PC-9 (cell line): ENCODE results near the gene SPIB. TPM values are rescaled to one million over a fixed set of nuclear protein-coding genes. Genes with fewer than 3 reads are reported as not detected.

Experiments used
- BruUV-seq: library from RNA; stranded (reverse); fragments of 400-500 nt; replicated peaks from 2 replicates; lab custom pipeline; 2021; lab: Mats Ljungman, UMichigan
- CTCF ChIA-PET: fragments of 300-600 bp; sonication (Branson Sonifier 250); formaldehyde crosslinking; loops from one replicate; lab custom pipeline; 2022; ENCODE audit warnings: antibody characterized with exemption; lab: Charles Lee
- POLR2A ChIA-PET: fragments of 300-600 bp; sonication (Branson Sonifier 250); formaldehyde crosslinking; loops from one replicate; lab custom pipeline; 2022; ENCODE audit warnings: antibody characterized with exemption; ENCODE audit not compliant: unreplicated experiment; lab: Charles Lee
- DNase-seq, 2 experiments: peaks; one replicate each; pipeline versions ENCODE4 v3.0.0 to v3.0.0-alpha.2; 2015 to 2022; ENCODE audit warnings: mixed read lengths in 1 of 2
- H2AFZ ChIP-seq: fragments of 200-600 bp; sonication (generic); 2 replicates; pipeline ENCODE4 v1.8.1; 2017; ENCODE audit warnings: antibody characterized with exemption
- H3F3A ChIP-seq: fragments of 200-600 bp; sonication (generic); 2 replicates; pipeline ENCODE4 v1.8.1; 2017; ENCODE audit warnings: antibody characterized with exemption, mild to moderate bottlenecking, low read depth; ENCODE audit not compliant: insufficient read depth
- H3K27ac ChIP-seq: fragments of 200-600 bp; sonication (generic); 2 replicates; pipeline ENCODE4 v1.6.1; 2016; ENCODE audit warnings: mixed run types
- H3K27me3 ChIP-seq: fragments of 200-600 bp; sonication (generic); 2 replicates; pipeline ENCODE4 v1.6.1; 2016; ENCODE audit warnings: low read depth, mixed run types; ENCODE audit not compliant: insufficient read depth
- H3K36me3 ChIP-seq: fragments of 200-600 bp; sonication (generic); 2 replicates; pipeline ENCODE4 v1.6.1; 2016; ENCODE audit warnings: low read depth, mixed run types
- H3K4me1 ChIP-seq: fragments of 200-600 bp; sonication (generic); replicated peaks from 2 replicates; pipeline ENCODE4 v1.6.1; 2016; ENCODE audit warnings: mixed run types; ENCODE audit not compliant: insufficient read depth
- H3K4me2 ChIP-seq: fragments of 200-600 bp; sonication (generic); 2 replicates; pipeline ENCODE4 v1.6.1; 2017; ENCODE audit warnings: mixed run types
- H3K4me3 ChIP-seq: fragments of 200-600 bp; sonication (generic); 2 replicates; pipeline ENCODE4 v1.6.1; 2016; ENCODE audit warnings: mixed run types
- H3K79me2 ChIP-seq: fragments of 200-600 bp; sonication (generic); 2 replicates; pipeline ENCODE4 v1.6.1; 2017; ENCODE audit warnings: low read depth, mixed run types
- H3K9me2 ChIP-seq: fragments of 200-600 bp; sonication (generic); 2 replicates; pipeline ENCODE4 v1.8.1; 2017; ENCODE audit warnings: mild to moderate bottlenecking; ENCODE audit not compliant: insufficient read depth
- H3K9me3 ChIP-seq: fragments of 200-600 bp; sonication (generic); 2 replicates; pipeline ENCODE4 v1.8.1; 2016; ENCODE audit warnings: low read depth; ENCODE audit not compliant: insufficient read depth
- H4K20me1 ChIP-seq: fragments of 200-600 bp; sonication (generic); 2 replicates; pipeline ENCODE4 v1.8.1; 2017; ENCODE audit not compliant: insufficient read depth
- CTCF ChIP-seq: fragments of 200-600 bp; sonication (generic); conservative IDR thresholded peaks from 2 replicates; pipeline ENCODE4 v1.6.1; 2017; ENCODE audit warnings: mixed run types, antibody characterized with exemption, mild to moderate bottlenecking, moderate library complexity
- EZH2 ChIP-seq: fragments of 200-600 bp; sonication (generic); IDR thresholded peaks from 2 replicates; pipeline ENCODE4 v1.8.0; 2017; ENCODE audit warnings: antibody characterized with exemption, low read depth
- intact Hi-C: fragments of 100-400 bp; cut with micrococcal nuclease; formaldehyde crosslinking; loops from one replicate; pipeline ENCODE4 v1.10.0; 2022; ENCODE audit not compliant: unreplicated experiment
- total RNA-seq: library from RNA; stranded (reverse); gene quantifications from 2 replicates; pipeline ENCODE4 v1.2.3, GENCODE V29; 2021

The SPIB gene
- total RNA-seq, 1 experiment from 2014 or later = not detected

DNA sequence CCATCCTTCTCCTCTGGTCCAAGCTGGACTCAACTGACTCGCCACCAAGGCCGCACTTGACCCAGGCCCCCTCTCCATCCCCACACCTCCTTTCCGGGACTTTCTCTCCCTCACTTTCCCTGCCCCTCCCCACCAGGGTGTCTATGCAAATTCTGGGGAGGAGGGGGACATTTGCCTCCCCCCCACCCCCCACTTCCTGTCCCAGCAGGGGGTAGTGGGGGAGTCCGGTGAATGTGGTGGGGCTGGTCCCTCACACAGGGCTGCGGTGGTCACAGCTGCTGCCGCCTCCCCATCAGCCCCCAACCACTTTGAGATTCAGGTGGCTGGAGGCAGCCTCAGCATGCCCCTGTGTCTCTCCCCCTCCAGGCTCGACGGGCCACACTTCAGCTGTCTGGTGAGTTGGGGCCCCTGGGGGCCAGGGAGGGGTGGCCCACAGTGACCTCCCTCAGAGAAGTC lies 870 bp downstream of the SPIB start:
- Histone ChIP-seq H3K9me3 (no peaks in the 10 kb centered on the region), H3K4me3 (no peak overlapping the region), H3K9me2 (no peaks in the 10 kb centered on the region), H2AFZ (no peak overlapping the region), H3K4me2 (no peak overlapping the region), H4K20me1 (no peaks in the 10 kb centered on the region), H3K27me3 (no peaks in the 10 kb centered on the region), H3K4me1 (no peaks in the 10 kb centered on the region), H3F3A (no peaks in the 10 kb centered on the region), H3K36me3 (no peaks in the 10 kb centered on the region), H3K79me2 (no peaks in the 10 kb centered on the region), H3K27ac (no peak overlapping the region)
- no TSS peak for BruUV-seq
- no peak for DNase-seq
- intact Hi-C loops = no loop called here
- POLR2A ChIA-PET = no interaction called here
- CTCF ChIA-PET = no interaction called here
- TF ChIP-seq EZH2 (no peak), CTCF (no peak)

- intact Hi-C loops = no loop called here
- Histone ChIP-seq H3K9me2 (no peaks in the 10 kb centered on the region), H3F3A (no peaks in the 10 kb centered on the region), H2AFZ (no peak overlapping the region), H3K27ac (no peak overlapping the region), H3K36me3 (no peaks in the 10 kb centered on the region), H3K9me3 (no peaks in the 10 kb centered on the region), H3K79me2 (no peaks in the 10 kb centered on the region), H4K20me1 (no peaks in the 10 kb centered on the region), H3K4me2 (no peak overlapping the region), H3K4me3 (no peak overlapping the region), H3K27me3 (no peaks in the 10 kb centered on the region), H3K4me1 (no peaks in the 10 kb centered on the region)
- TF ChIP-seq EZH2 (no peak), CTCF (no peak)
- no TSS peak for BruUV-seq
- POLR2A ChIA-PET = no interaction called here
- DNase-seq = no peak
- CTCF ChIA-PET = interaction anchor here (0.6 kb wide), 1 partner anchor 91 kb away, joined by 3 read pairs; no protein-coding TSS in a partner anchor
Measured at GRCh38 chr19:50420127-50420526, 1.4 kb downstream of the SPIB start.

DNA sequence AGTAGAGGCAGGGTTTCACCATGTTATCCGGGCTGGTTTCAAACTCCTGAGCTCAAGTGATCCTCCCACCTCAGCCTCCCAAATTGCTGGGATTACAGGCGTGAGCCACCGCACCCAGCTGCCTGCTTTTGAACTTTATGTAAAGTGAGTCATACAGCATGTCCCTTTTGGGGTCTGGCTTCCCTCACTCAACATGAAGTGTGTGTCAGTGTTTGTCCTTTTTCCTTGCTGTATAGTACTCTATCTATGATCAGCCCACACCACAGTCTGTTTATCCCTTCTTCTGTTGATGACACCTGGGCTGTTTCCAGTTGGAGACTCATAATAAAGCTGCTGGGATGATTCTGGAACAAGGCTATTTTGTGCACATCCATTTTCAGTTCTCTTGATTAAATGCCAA lies 2.1 kb downstream of the SPIB start:
- CTCF ChIA-PET = interaction anchor here (0.6 kb wide), 1 partner anchor 92 kb away, joined by 3 read pairs; no protein-coding TSS in a partner anchor
- intact Hi-C loops = no loop called here

More for the DNA sequence above, 2.1 kb downstream of the SPIB start:
- Histone ChIP-seq H3K4me1 (no peaks in the 10 kb centered on the region), H3K9me3 (no peaks in the 10 kb centered on the region), H3F3A (no peaks in the 10 kb centered on the region), H3K4me2 (no peak overlapping the region), H3K36me3 (no peaks in the 10 kb centered on the region), H3K9me2 (no peaks in the 10 kb centered on the region), H3K79me2 (no peaks in the 10 kb centered on the region), H3K27me3 (no peaks in the 10 kb centered on the region), H3K4me3 (no peak overlapping the region), H4K20me1 (no peaks in the 10 kb centered on the region), H2AFZ (no peak overlapping the region), H3K27ac (no peak overlapping the region)
- no peak for TF ChIP-seq EZH2
- TF ChIP-seq CTCF = no peak
- no TSS peak for BruUV-seq
- DNase-seq = no peak
- POLR2A ChIA-PET = no interaction called here
